ENCODE measurements around the gene MEIS2.

MEIS2 gene

GRCh38 chr15:36882056-36882455, 218.3 kb downstream of the MEIS2 start:
- Histone ChIP-seq H2AFZ (ENCODE audit: low read length) (no peak overlapping the region), H3K4me2 (ENCODE audit: low read length) (no peak overlapping the region), H3K9ac (ENCODE audit: low read length) (no peak overlapping the region), H4K20me1 (ENCODE audit: insufficient read depth, low read length) (no peaks in the 10 kb centered on the region), H3K36me3 (ENCODE audit: insufficient read depth, low read length) (no peaks in the 10 kb centered on the region), H3K27ac (ENCODE audit: low read depth, low read length, poor library complexity, severe bottlenecking) (no peak overlapping the region), H3F3A (ENCODE audit: insufficient read depth, low read length) (no peaks in the 10 kb centered on the region), H3K4me3 (ENCODE audit: low read depth, low read length, poor library complexity, severe bottlenecking) (no peak overlapping the region), H3K9me3 (ENCODE audit: low read length) (no peaks in the 10 kb centered on the region), H3K4me1 (ENCODE audit: insufficient read depth, low read length, severe bottlenecking) (peaks cover 27% of the 10 kb centered on the region), H3K79me2 (ENCODE audit: insufficient read depth, low read length) (no peaks in the 10 kb centered on the region), H3K9me2 (ENCODE audit: low read depth, low read length) (no peaks in the 10 kb centered on the region), H3K27me3 (ENCODE audit: insufficient read depth, low read length) (no peaks in the 10 kb centered on the region)
- TF ChIP-seq CTCF (IDR thresholded peaks at IDR 0.05; ENCODE audit: low read length) (no peak), EZH2 (IDR thresholded peaks at IDR 0.05; ENCODE audit: borderline replicate concordance, low read length) (no peak)

- TF ChIP-seq CTCF (IDR thresholded peaks at IDR 0.05; ENCODE audit: low read length) (no peak), EZH2 (IDR thresholded peaks at IDR 0.05; ENCODE audit: borderline replicate concordance, low read length) (no peak)
Observed at GRCh38 chr15:36881516-36881915, 218.8 kb downstream of the MEIS2 start.

GRCh38 chr15:36880913-36881460, 219.4 kb downstream of the MEIS2 start:
- TF ChIP-seq CTCF (IDR thresholded peaks at IDR 0.05; ENCODE audit: low read length) (no peak), EZH2 (IDR thresholded peaks at IDR 0.05; ENCODE audit: borderline replicate concordance, low read length) (no peak)
- Histone ChIP-seq H3K4me3 (ENCODE audit: low read depth, low read length, poor library complexity, severe bottlenecking) (no peak overlapping the region), H4K20me1 (ENCODE audit: insufficient read depth, low read length) (no peaks in the 10 kb centered on the region), H3F3A (ENCODE audit: insufficient read depth, low read length) (no peaks in the 10 kb centered on the region), H3K36me3 (ENCODE audit: insufficient read depth, low read length) (no peaks in the 10 kb centered on the region), H2AFZ (ENCODE audit: low read length) (no peak overlapping the region), H3K27me3 (ENCODE audit: insufficient read depth, low read length) (no peaks in the 10 kb centered on the region), H3K9ac (ENCODE audit: low read length) (no peak overlapping the region), H3K9me2 (ENCODE audit: low read depth, low read length) (no peaks in the 10 kb centered on the region), H3K9me3 (ENCODE audit: low read length) (no peaks in the 10 kb centered on the region), H3K4me2 (ENCODE audit: low read length) (no peak overlapping the region), H3K27ac (ENCODE audit: low read depth, low read length, poor library complexity, severe bottlenecking) (no peak overlapping the region), H3K79me2 (ENCODE audit: insufficient read depth, low read length) (no peaks in the 10 kb centered on the region), H3K4me1 (ENCODE audit: insufficient read depth, low read length, severe bottlenecking) (peaks cover 27% of the 10 kb centered on the region)

More at GRCh38 chr15:36881516-36881915, 218.8 kb downstream of the MEIS2 start:
- Histone ChIP-seq H3K9ac (ENCODE audit: low read length) (no peak overlapping the region), H3K27ac (ENCODE audit: low read depth, low read length, poor library complexity, severe bottlenecking) (no peak overlapping the region), H2AFZ (ENCODE audit: low read length) (no peak overlapping the region), H3K27me3 (ENCODE audit: insufficient read depth, low read length) (no peaks in the 10 kb centered on the region), H3K4me2 (ENCODE audit: low read length) (no peak overlapping the region), H3K36me3 (ENCODE audit: insufficient read depth, low read length) (no peaks in the 10 kb centered on the region), H3K4me1 (ENCODE audit: insufficient read depth, low read length, severe bottlenecking) (peaks cover 27% of the 10 kb centered on the region), H3K79me2 (ENCODE audit: insufficient read depth, low read length) (no peaks in the 10 kb centered on the region), H3K9me3 (ENCODE audit: low read length) (no peaks in the 10 kb centered on the region), H3K4me3 (ENCODE audit: low read depth, low read length, poor library complexity, severe bottlenecking) (no peak overlapping the region), H3K9me2 (ENCODE audit: low read depth, low read length) (no peaks in the 10 kb centered on the region), H3F3A (ENCODE audit: insufficient read depth, low read length) (no peaks in the 10 kb centered on the region), H4K20me1 (ENCODE audit: insufficient read depth, low read length) (no peaks in the 10 kb centered on the region)

Data from OCI-LY1 (cell line).